GM21360 (cell line): ENCODE measurements around the gene COMMD3.
"Not testable (repeated sequence)": the region's sequence is repeated elsewhere in the genome, so short reads cannot be mapped to it uniquely, and the experiment has no call there.

Experiments
- ATAC-seq: cut with Tn5 transposase; IDR thresholded peaks from one replicate; pipeline ENCODE4 v1.9.1; 2021; ENCODE audit warnings: mild to moderate bottlenecking, moderate library complexity; ENCODE audit not compliant: unreplicated experiment

Gene COMMD3

GRCh38 chr10:22338185-22338900 lies 22.2 kb downstream of the COMMD3 start:
- ATAC-seq: no peak

- no peak for ATAC-seq
These were observed 22.7 kb downstream of the COMMD3 start for GRCh38 chr10:22338931-22339330.

DNA sequence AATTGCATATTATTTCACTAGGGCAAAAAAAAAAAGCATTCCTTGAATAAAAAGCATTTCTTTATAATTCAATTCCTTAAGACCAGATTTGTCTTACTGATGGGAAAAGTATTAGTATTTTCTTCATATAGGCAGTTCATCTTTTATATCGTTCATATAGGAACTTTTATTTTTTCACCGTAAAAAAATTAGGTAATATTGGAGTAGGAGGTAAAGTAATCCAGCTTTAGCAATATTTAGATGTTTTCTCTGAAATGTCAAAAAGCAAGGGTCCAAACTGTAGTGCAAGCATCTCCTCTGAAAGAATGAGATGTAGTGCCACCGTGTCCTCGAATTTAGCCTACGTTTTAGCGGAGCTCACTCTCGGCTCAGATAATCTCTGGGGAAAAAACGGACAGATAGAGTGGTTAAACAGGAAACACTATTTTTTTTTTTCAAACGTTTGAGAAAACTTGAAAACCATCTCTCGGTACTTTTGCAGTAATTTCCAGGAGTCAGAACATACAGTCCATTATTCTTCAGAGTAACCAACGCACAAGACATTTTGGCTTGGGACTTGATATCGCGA lies 23.7 kb downstream of the COMMD3 start:
- ATAC-seq: no peak

DNA sequence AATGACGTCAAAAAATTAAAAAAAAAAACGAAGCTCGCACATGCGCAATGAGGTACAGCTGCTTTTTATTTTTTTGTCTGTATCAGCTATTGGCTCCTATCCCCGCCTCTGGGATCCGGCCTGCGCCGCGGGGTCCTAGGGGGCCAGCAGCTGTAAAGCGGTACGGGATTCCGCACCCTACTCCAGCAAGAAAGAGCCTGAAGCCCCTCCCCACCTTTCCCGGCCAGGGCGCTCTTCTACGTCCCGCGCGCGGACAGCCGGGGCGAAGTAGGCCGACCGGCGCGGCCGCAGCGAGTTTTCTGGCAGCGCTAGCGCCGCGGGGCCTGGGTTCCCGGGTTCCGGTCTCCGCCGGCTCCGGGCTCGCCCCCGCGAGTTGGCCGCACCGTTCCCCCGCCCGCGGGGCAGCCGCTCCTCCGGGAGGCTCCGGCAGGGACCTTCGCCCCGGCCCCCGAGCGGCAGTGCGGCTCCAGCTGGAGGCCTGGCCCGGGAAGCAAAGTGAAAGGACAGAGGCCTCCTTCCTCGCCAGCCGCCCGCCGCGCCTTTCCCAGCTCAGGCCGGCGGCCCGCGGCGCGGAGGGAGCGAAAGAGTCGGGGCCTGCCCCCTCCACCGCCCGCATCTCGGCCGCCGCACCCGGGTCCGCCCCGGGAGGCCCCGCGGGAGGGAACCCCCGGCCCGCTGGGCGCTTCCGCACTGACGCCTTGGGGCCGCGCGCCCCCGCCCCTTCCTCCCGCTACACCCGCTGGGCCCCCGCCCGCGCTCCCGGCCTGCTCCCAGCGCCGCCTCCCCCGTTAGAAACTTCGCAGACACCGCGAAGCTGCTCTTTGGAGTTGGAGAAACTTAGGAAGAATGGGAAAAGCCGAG lies 24.4 kb downstream of the COMMD3 start:
- peak; percentile 38 for ATAC-seq

- peak; percentile 11 for ATAC-seq
These were observed 25.2 kb downstream of the COMMD3 start for GRCh38 chr10:22341190-22341925.

- ATAC-seq: no peak
These were observed 25.7 kb downstream of the COMMD3 start for GRCh38 chr10:22341926-22342196.

DNA sequence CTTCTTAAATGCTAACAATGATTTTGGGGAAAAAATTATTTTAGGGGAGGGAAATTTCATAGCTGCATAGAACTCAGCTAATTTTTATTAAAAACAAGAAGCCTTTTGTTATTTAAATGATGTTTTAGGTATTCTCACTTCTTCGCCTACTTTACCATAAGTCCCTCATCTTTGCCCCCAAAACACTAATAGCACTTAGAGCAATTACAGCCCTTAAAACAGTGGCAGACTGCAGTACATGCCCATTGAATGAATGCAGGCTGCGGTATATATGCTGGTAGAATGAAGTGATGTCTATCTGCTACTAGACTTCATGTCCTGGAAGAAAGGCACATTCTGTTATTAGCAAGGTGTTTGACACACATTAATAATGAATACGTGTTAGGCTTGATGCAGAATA lies 26.2 kb downstream of the COMMD3 start:
- ATAC-seq: no peak

- no peak for ATAC-seq
These were observed 27.5 kb downstream of the COMMD3 start for GRCh38 chr10:22343731-22344130.

- ATAC-seq: no peak
These were observed 28.1 kb downstream of the COMMD3 start for GRCh38 chr10:22344249-22344648.

DNA sequence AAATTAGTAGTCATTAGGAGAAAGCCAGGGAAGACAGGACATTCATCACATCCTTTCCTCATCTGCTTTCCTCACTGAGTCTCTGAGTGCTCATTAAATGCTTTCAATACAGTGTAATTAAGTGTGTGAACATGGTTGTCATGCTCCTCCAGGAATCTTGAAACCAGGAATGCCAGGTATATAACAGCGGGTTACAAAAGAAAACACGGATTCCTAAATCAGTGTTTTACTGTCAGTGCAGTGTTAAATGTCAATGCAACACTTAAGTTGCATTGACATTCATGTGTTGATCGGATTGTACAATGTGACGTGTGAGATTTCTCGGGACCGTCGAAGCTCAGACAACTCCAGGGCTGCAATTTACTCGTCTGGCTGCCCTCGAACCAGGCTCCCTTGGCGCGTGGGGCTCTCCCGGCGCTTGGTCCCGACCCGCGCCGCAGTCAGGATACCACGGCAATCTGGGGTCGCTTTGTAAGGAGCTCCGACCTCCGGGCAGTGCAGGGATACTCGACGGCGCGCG lies 28.7 kb downstream of the COMMD3 start:
- ATAC-seq: no peak

- no peak for ATAC-seq
These were observed 29.3 kb downstream of the COMMD3 start, which contains the start of gene SPAG6 for GRCh38 chr10:22345301-22346095. SPAG6 (plus strand) TSS chr10:22345496; CDS start chr10:22345612, 116 bp downstream.

- no peak for ATAC-seq
These were observed 30.0 kb downstream of the COMMD3 start for GRCh38 chr10:22346096-22346661.

GRCh38 chr10:22349755-22350154 lies 33.6 kb downstream of the COMMD3 start:
- no peak for ATAC-seq

DNA sequence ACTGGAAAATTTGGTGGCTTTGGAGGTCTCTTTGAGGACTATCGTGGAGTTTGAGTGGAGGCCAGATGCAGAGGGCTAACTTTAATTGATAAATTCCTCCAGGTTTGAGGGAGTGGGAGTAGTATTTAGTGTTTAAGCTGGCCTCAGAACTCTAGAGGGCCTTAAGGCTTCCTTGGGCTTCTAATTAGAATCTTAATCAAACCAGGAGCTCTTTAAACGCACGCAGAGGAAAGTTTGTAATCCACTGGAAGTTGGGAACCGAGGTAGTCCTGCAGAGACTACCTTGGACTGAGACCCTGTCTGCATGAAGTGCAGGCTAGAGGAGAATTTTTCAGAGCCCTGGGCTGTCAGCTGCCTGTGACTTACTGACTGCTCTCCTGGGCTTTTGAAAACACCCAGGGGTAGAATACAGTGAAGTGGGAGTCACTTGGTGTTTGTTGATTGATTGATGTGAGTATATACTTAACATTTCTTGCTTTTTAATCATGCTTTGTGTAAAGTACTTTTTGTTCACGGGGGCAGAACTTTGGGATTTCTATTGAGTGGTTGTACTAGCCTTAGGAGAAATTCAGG lies 35.0 kb downstream of the COMMD3 start:
- no peak for ATAC-seq

DNA sequence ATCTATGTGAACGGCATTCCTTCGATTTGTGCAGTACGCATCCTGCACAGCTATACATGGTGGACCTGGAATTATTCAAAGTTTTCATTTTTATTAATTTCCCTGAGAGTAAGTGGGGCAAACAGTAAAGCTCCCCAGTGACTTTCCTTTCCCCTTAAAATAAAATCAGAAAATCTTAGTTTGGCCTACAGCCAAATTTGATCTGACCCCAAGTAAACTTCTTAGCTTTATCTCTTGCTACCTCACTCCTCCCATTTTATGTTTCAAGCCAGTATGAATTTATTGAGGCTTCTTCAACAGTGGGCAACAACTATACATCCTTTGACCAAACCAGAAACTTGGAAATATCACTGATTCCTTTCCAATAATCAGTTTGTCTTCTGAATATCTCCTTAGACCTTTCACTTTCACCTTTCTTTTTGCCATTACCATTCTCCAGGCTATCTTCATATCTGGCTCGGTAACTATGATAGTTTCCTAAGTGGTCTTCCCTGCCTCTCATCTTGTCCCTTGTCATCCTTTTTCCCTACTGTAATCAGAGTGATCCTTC lies 40.2 kb downstream of the COMMD3 start:
- ATAC-seq: no peak

GRCh38 chr10:22357770-22358169 lies 41.6 kb downstream of the COMMD3 start:
- not testable (repeated sequence) for ATAC-seq

DNA sequence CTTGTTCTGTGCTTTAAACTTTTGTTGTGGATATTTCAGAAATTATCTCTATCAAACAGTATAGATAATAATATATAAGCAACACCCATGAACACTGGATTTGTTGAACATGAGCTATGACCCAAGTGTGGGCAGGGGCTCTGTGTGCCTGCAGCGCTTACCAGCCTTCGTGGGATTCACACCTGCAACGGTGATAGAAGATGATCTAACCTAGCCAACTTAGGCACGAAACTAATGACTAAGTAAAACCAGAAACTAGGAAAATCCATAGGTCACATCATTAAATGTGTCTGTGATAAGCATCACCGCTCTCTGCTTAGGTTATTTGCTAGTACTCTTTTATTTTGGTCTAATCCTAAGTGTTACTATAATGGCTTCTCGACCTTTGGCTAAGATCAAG lies 47.1 kb downstream of the COMMD3 start:
- ATAC-seq: no peak

GRCh38 chr10:22364407-22365140 lies 48.4 kb downstream of the COMMD3 start:
- ATAC-seq: no peak

DNA sequence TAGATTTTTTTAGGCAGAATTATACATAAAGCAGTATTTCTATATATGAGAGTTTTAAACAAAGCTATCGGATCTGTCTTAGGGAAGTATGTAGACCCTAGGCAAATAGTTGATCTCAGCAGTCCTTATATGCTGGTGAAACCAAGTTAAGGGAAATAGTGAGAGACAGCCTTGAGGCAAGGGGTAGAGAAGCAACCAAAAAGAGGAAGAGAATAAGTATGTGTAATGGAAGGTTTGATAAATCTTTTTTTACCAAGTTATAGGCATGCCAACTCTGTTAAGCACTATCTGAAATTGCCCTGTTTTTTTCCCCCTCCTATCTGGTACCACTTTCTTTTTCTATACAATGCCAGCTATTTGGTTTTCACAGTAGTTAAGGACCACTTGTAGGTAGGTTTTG lies 49.0 kb downstream of the COMMD3 start:
- no peak for ATAC-seq
